CD4-positive, alpha-beta memory T cell (primary cell): ENCODE data around the gene SND1. TPM values are rescaled to one million over a fixed set of nuclear protein-coding genes. Genes with fewer than 3 reads are reported as not detected.
"Not testable (repeated sequence)": the region's sequence is repeated elsewhere in the genome, so short reads cannot be mapped to it uniquely, and the experiment has no call there.

Experiments used
- CTCF ChIA-PET: fragments of 350-600 bp; sonication (Branson Sonifier 250); formaldehyde crosslinking; loops from one replicate; lab custom pipeline; 2021; ENCODE audit warnings: inconsistent platforms; ENCODE audit not compliant: partially characterized antibody; lab: Charles Lee
- POLR2A ChIA-PET: fragments of 350-600 bp; sonication (Branson Sonifier 250); formaldehyde crosslinking; loops from one replicate; lab custom pipeline; 2021; ENCODE audit not compliant: partially characterized antibody; lab: Charles Lee
- DNase-seq, 5 donors: peaks; one replicate each; pipeline versions ENCODE4 v3.0.0 to v3.0.0-alpha.2; 2020 to 2022; ENCODE audit warnings: mixed read lengths in 1 of 5
- H3K27ac ChIP-seq: one replicate; pipeline ENCODE4 v1.7.0; 2013; ENCODE audit warnings: low read depth, low read length
- H3K27me3 ChIP-seq: 2 replicates; pipeline ENCODE4 v1.7.0; 2013; ENCODE audit warnings: mild to moderate bottlenecking, low read length, moderate library complexity; ENCODE audit not compliant: insufficient read depth
- H3K36me3 ChIP-seq: 2 replicates; pipeline ENCODE4 v1.7.0; 2013; ENCODE audit warnings: mild to moderate bottlenecking, low read length, moderate library complexity; ENCODE audit not compliant: insufficient read depth
- H3K4me1 ChIP-seq: 2 replicates; pipeline ENCODE4 v1.7.0; 2013; ENCODE audit warnings: mild to moderate bottlenecking, low read length, moderate library complexity; ENCODE audit not compliant: insufficient read depth
- H3K4me3 ChIP-seq, 2 donors: one replicate each; pipeline ENCODE4 v1.7.0; 2013; ENCODE audit warnings: low read length in 2 of 2, mild to moderate bottlenecking in 1 of 2
- H3K9me3 ChIP-seq, 2 donors: one replicate each; pipeline ENCODE4 v1.7.0; 2013; ENCODE audit warnings: low read length in 2 of 2, control low read depth in 1 of 2; ENCODE audit not compliant: control insufficient read depth in 1 of 2
- H3K27ac Mint-ChIP-seq, 7 donors: one replicate each; pipeline ENCODE4 v1.8.0; 2020 to 2021; ENCODE audit warnings: mixed read lengths in 7 of 7, mild to moderate bottlenecking in 6 of 7, inconsistent platforms in 3 of 7, moderate library complexity in 3 of 7
- H3K27me3 Mint-ChIP-seq, 2 donors: one replicate each; pipeline ENCODE4 v1.8.0; 2020 to 2021; ENCODE audit warnings: mixed read lengths in 2 of 2
- H3K36me3 Mint-ChIP-seq, 2 donors: one replicate each; pipeline ENCODE4 v1.8.0; 2020 to 2021; ENCODE audit warnings: mixed read lengths in 2 of 2, inconsistent platforms in 1 of 2, mild to moderate bottlenecking in 1 of 2
- H3K4me1 Mint-ChIP-seq, 4 donors: one replicate each; pipeline ENCODE4 v1.8.0; 2020 to 2021; ENCODE audit warnings: mixed read lengths in 4 of 4, mild to moderate bottlenecking in 1 of 4
- H3K4me3 Mint-ChIP-seq, 8 donors: one replicate each; pipeline ENCODE4 v1.8.0; 2020 to 2021; ENCODE audit warnings: mixed read lengths in 8 of 8, mild to moderate bottlenecking in 7 of 8, moderate library complexity in 6 of 8, inconsistent platforms in 3 of 8
- H3K9me3 Mint-ChIP-seq, 8 donors: one replicate each; pipeline ENCODE4 v1.8.0; 2020 to 2021; ENCODE audit warnings: mixed read lengths in 8 of 8, mild to moderate bottlenecking in 5 of 8, inconsistent platforms in 3 of 8, moderate library complexity in 1 of 8
- intact Hi-C: fragments of 100-400 bp; cut with micrococcal nuclease; formaldehyde crosslinking; loops from one replicate; pipeline ENCODE4 v1.15.1; 2023
- polyA plus RNA-seq, 2 donors: library from polyadenylated mRNA; unstranded; fragments of 300-500 nt; fragmentation: Illumina TruSeq; gene quantifications; one replicate each; pipeline ENCODE4 v1.2.3, GENCODE V29; 2021
- total RNA-seq, 2 experiments: library from RNA; stranded (reverse); gene quantifications; one replicate each; pipeline ENCODE4 v1.2.3, GENCODE V29; 2021

The SND1 gene
- total and polyA plus RNA-seq, 4 experiments from 2014 or later, result 119 to 223 (median 171) TPM

GRCh38 chr7:127902753-127903152, 250.8 kb downstream of the SND1 start:
- intact Hi-C loops, H3K27ac ChIP-seq, H3K36me3 ChIP-seq, H3K27me3 Mint-ChIP-seq, H3K9me3 Mint-ChIP-seq, DNase-seq, H3K27ac Mint-ChIP-seq, H3K4me3 ChIP-seq, H3K9me3 ChIP-seq, H3K4me3 Mint-ChIP-seq, H3K27me3 ChIP-seq, H3K4me1 ChIP-seq: not testable (repeated sequence)
- peaks cover 16 to 44% (median 32%) of the 10 kb centered on the region in 4 donors for H3K4me1 Mint-ChIP-seq
- ChIA-PET CTCF (interaction anchor here (2.0 kb wide), 1 partner anchor 10 kb away, joined by 4 read pairs; no protein-coding TSS in a partner anchor), POLR2A (interaction anchor here (0.6 kb wide), 1 partner anchor 148 kb away, joined by 3 read pairs; no protein-coding TSS in a partner anchor)
- H3K36me3 Mint-ChIP-seq, result peaks cover 11 to 44% of the 10 kb centered on the region in 2 donors

GRCh38 chr7:127903892-127904669, 252.1 kb downstream of the SND1 start:
- DNase-seq, result no peak
- peak overlapping the region in 1 of 7 donors; percentile 58 for H3K27ac Mint-ChIP-seq
- POLR2A ChIA-PET, result no interaction called here

GRCh38 chr7:127904670-127904985, 252.6 kb downstream of the SND1 start:
- CTCF ChIA-PET, result interaction anchor here (0.5 to 2.0 kb wide), 2 partner anchors 8 to 1141 kb away, joined by 3 to 4 read pairs; no protein-coding TSS in a partner anchor
- Histone ChIP-seq H3K4me1 (no peaks in the 10 kb centered on the region), H3K27ac (no peak overlapping the region)

More at GRCh38 chr7:127903892-127904669, 252.1 kb downstream of the SND1 start:
- CTCF ChIA-PET, result interaction anchor here (0.5 to 2.0 kb wide), 2 partner anchors 9 to 1141 kb away, joined by 3 to 4 read pairs; no protein-coding TSS in a partner anchor
- Mint-ChIP-seq H3K4me3 (no peak overlapping the region), H3K4me1 (peaks cover 18 to 51% (median 33%) of the 10 kb centered on the region in 4 donors), H3K9me3 (no peaks in the 10 kb centered on the region), H3K27me3 (no peaks in the 10 kb centered on the region), H3K36me3 (peaks cover 20 to 46% of the 10 kb centered on the region in 2 donors)
- no peaks in the 10 kb centered on the region for H3K9me3 ChIP-seq
- H3K4me1 ChIP-seq, result no peaks in the 10 kb centered on the region
- no peak overlapping the region for H3K27ac ChIP-seq
- H3K36me3 ChIP-seq, result no peaks in the 10 kb centered on the region
- intact Hi-C loops, result no loop called here
- no peaks in the 10 kb centered on the region for H3K27me3 ChIP-seq
- H3K4me3 ChIP-seq, result no peak overlapping the region

GRCh38 chr7:127905021-127905420, 253.0 kb downstream of the SND1 start:
- intact Hi-C loops, result no loop called here
- CTCF ChIA-PET, result no interaction called here
- DNase-seq, result no peak
- Mint-ChIP-seq H3K4me3 (no peak overlapping the region), H3K9me3 (no peaks in the 10 kb centered on the region), H3K4me1 (peaks cover 16 to 42% (median 27%) of the 10 kb centered on the region in 4 donors), H3K36me3 (peaks cover 18 to 47% of the 10 kb centered on the region in 2 donors), H3K27ac (no peak overlapping the region), H3K27me3 (no peaks in the 10 kb centered on the region)
- no peaks in the 10 kb centered on the region for H3K36me3 ChIP-seq
- H3K9me3 ChIP-seq, result no peaks in the 10 kb centered on the region
- no peaks in the 10 kb centered on the region for H3K4me1 ChIP-seq
- H3K4me3 ChIP-seq, result no peak overlapping the region
- no peaks in the 10 kb centered on the region for H3K27me3 ChIP-seq
- POLR2A ChIA-PET, result no interaction called here
- no peak overlapping the region for H3K27ac ChIP-seq

More at GRCh38 chr7:127904670-127904985, 252.6 kb downstream of the SND1 start:
- Histone ChIP-seq H3K27me3 (no peaks in the 10 kb centered on the region), H3K36me3 (no peaks in the 10 kb centered on the region), H3K4me3 (no peak overlapping the region), H3K9me3 (no peaks in the 10 kb centered on the region)
- intact Hi-C loops, result no loop called here
- POLR2A ChIA-PET, result no interaction called here
- no peak overlapping the region for H3K4me3 Mint-ChIP-seq
- no peaks in the 10 kb centered on the region for H3K9me3 Mint-ChIP-seq
- H3K27me3 Mint-ChIP-seq, result no peaks in the 10 kb centered on the region
- peaks cover 18 to 45% of the 10 kb centered on the region in 2 donors for H3K36me3 Mint-ChIP-seq
- H3K4me1 Mint-ChIP-seq, result peaks cover 18 to 45% (median 30%) of the 10 kb centered on the region in 4 donors
- no peak for DNase-seq
- H3K27ac Mint-ChIP-seq, result peak overlapping the region in 1 of 7 donors; percentile 58

GRCh38 chr7:127905491-127906330, 253.7 kb downstream of the SND1 start:
- Mint-ChIP-seq H3K4me1 (peaks cover 18 to 35% (median 23%) of the 10 kb centered on the region in 4 donors), H3K36me3 (peaks cover 18 to 52% of the 10 kb centered on the region in 2 donors), H3K27ac (no peak overlapping the region), H3K9me3 (no peaks in the 10 kb centered on the region), H3K4me3 (no peak overlapping the region), H3K27me3 (no peaks in the 10 kb centered on the region)
- Histone ChIP-seq H3K4me3 (no peak overlapping the region), H3K4me1 (no peaks in the 10 kb centered on the region), H3K27me3 (no peaks in the 10 kb centered on the region), H3K27ac (no peak overlapping the region), H3K36me3 (no peaks in the 10 kb centered on the region), H3K9me3 (no peaks in the 10 kb centered on the region)
- DNase-seq, result no peak
- intact Hi-C loops, result no loop called here
- ChIA-PET POLR2A (no interaction called here), CTCF (no interaction called here)

- Mint-ChIP-seq H3K27me3 (no peaks in the 10 kb centered on the region), H3K36me3 (peaks cover 18 to 47% of the 10 kb centered on the region in 2 donors), H3K4me1 (peaks cover 10 to 24% (median 14%) of the 10 kb centered on the region in 4 donors), H3K27ac (no peak overlapping the region), H3K9me3 (no peaks in the 10 kb centered on the region), H3K4me3 (no peak overlapping the region)
- Histone ChIP-seq H3K4me1 (no peaks in the 10 kb centered on the region), H3K27ac (no peak overlapping the region), H3K36me3 (no peaks in the 10 kb centered on the region), H3K4me3 (no peak overlapping the region), H3K27me3 (no peaks in the 10 kb centered on the region), H3K9me3 (no peaks in the 10 kb centered on the region)
- ChIA-PET POLR2A (no interaction called here), CTCF (no interaction called here)
- no peak for DNase-seq
- intact Hi-C loops, result no loop called here
These were observed 255.4 kb downstream of the SND1 start for GRCh38 chr7:127907110-127908040.
